ENCODE results near the gene TTC34.
"Not testable (repeated sequence)": the region's sequence is repeated elsewhere in the genome, so short reads cannot be mapped to it uniquely, and the experiment has no call there.

GRCh38 chr1:2685671-2686070 lies 115.8 kb downstream of the TTC34 start:
- not testable (repeated sequence) for TF ChIP-seq POLR2A (IDR thresholded peaks at IDR 0.05; ENCODE audit: low read depth, low read length); POLR2AphosphoS5 (IDR thresholded peaks at IDR 0.05; ENCODE audit: low read depth, low read length); TAF1 (IDR thresholded peaks at IDR 0.05; ENCODE audit: borderline replicate concordance, low read depth, low read length)

All from GM12892 (cell line).